ENCODE results near the gene SLC6A3.
"Not testable (repeated sequence)": the region's sequence is repeated elsewhere in the genome, so short reads cannot be mapped to it uniquely, and the experiment has no call there.

SLC6A3 gene

DNA sequence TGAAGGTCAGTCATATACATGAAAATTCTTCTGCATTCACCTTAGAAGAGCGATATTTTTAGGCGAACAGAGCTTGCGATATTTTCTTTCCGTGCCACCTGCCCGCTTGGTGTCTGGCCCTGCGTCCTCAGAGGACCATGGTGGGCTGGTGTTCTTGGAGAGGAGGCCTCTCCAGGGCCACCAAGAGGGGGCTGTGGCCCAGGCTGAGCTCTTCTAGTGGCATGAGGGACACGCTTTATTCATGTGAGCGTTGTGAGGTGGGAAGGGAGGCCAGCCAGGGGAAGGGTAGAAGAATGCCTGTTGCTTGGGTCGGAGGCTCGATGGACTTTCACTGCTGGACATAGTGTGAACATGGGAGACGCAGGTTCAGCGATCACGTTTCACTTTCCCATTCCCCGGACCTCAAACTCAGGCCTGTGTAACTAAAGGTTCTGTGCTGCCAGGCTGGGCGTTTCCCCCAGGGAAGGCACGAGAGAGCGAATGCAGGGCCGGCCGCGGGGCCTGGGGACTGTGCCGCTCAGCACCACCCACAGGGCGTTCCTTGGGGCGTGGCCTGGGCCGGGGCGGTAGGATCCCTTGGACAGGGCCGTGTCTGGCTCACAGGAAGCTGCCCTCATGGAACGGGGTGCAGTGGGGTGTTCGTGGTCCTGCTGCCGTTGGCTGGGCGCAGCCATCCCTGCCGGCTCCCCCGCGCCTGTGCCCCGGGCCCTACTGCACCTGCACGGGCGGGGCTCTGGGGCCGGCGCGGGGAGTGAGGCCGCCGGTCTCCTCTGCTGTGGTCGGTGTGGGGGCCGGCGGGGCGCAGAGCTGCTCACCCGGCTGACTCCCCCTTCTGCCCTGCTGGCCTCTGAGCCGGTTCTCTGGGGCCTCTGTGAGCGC is 59.6 kb downstream of the SLC6A3 start:
- peak; percentile 39 to 66 for DNase-seq

DNA sequence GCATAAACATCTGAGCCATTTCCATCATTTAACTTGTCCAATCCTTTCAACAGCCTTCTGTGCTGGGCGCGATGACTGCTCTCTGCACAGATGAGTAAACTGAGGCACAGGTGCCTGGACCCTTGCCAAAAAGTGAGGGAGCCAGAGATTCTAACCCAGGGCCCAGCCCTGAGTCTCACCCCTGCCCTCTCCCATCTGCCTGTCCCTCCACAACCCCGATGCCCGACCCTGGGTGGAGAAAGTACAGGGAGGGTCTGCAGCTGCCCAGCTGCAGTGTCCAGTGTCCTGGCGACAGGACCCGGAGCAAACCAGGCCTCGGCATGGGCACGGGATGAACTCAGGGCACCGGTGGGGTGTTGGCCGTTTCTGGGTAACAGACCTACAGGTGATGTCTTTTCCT is 60.7 kb downstream of the SLC6A3 start:
- no peak for DNase-seq

DNA sequence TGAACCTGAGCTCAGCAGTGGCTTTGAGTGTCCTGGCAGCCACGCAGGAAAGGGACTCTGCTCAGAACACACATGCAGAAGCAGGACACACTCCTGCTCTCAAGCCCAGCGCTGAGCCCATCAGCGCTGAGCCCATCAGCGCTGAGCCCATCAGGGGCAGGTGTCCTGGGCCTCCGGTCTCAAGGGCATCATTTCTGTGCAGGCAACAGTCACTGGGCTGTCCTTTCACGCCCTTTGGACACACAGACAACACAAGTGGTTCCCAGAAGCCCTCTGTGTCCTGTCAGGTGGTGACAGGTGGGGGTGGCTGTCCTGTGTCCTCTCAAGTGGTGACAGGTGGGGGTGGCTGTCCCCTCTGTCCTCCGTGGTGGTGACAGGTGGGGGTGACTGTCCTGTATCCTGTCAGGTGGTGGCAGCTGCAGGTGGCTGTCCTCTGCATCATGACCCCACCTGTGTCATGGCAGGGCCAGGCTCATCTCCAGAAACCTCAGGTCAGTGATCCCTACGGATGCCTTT is 61.3 kb downstream of the SLC6A3 start:
- DNase-seq, result no peak

DNA sequence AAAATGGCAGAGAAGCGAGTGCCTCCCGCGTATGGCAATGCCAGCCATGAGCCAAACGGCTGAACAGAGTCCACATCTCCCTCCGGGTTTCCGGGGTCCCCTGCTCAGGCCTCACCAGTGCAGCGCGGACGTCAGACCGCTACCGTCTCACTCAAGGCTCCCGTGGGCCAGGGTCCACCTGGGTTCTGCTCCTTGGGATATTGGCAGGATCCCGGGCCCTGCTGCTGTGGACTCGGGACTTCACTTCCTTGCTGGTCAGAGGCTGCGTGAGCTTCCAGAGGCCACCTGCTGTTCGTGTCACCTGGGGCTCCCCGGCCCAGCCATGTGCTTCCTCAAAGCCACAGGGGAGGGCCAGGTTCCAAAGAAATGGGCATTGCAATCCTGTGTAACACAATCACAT is 61.9 kb downstream of the SLC6A3 start:
- DNase-seq, result no peak

DNA sequence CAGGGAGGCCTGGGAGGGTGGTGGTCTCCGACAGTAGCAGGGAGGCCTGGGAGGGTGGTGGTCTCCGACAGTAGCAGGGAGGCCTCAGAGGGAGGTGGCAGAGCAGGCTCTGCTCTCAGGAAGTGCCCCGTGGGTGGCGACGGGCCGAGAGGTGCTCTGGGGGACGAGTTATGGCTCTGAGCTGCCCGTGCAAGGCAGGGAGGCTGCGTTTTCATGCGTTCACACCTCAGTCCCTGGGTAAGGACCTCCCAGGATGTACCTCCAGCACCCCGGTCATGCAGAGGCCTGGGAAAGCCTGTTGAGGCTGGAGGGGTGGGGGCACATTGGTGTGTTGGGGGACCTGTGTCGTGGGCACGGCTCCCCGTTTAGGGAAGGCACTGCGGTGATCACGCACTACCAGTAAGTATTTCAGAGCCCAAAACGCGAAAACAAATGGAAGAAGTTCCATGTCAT is 63.0 kb downstream of the SLC6A3 start:
- DNase-seq, result no peak

DNA sequence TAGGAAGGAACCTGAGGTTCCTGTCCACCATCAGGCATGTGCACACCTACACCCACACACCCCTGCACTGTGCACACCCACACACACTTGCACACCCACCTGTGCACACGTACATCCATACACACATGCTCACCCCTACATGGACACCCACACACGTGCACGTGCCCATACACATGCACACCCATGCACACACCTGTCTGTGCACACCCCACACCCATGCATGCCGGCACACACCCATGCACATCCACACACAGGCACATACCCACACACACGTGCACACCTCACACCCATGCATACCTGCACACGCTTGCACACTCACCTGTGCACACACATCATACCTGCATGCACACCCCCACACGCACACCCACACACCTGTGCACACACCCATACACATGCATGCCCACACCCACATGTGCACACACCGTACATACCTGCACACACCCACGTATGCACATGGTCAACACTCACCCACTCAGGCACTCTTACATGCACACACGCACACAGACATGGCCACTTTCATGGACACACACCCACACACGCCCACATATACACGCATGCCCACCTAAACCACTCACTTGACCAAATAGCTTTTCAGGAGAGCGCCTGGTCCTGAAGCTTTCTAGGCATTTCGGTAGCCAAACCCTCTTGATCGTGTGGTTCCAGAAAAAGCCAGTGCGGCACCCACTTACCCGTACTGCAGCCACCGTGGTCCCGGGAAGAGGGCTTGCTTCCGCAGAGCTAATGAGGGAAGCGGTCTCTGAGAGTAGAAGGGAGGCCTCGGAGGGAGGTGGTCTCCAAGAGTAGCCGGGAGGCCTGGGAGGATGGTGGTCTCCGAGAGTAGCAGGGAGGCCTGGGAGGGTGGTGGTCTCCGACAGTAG is 63.6 kb downstream of the SLC6A3 start:
- DNase-seq, result no peak

DNA sequence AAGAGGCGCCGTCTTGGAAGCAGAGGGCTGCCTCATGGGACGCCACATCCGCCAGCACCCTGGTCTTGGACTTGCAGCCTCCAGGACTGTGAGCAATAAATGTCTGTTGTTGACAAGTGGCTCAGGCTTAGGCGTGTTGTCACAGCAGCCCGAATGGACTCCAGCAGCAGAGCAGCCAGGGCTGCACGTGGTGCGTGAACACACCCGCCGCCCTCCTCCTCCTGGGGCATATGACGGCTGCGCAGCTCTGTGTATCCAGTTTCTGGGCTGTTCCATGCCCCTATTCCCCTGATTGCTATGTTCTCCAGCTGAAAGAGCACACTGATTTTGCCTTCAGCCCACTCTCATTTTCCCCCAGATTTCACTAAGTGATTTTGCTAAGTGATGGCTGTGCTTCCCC is 64.3 kb downstream of the SLC6A3 start:
- no peak for DNase-seq

DNA sequence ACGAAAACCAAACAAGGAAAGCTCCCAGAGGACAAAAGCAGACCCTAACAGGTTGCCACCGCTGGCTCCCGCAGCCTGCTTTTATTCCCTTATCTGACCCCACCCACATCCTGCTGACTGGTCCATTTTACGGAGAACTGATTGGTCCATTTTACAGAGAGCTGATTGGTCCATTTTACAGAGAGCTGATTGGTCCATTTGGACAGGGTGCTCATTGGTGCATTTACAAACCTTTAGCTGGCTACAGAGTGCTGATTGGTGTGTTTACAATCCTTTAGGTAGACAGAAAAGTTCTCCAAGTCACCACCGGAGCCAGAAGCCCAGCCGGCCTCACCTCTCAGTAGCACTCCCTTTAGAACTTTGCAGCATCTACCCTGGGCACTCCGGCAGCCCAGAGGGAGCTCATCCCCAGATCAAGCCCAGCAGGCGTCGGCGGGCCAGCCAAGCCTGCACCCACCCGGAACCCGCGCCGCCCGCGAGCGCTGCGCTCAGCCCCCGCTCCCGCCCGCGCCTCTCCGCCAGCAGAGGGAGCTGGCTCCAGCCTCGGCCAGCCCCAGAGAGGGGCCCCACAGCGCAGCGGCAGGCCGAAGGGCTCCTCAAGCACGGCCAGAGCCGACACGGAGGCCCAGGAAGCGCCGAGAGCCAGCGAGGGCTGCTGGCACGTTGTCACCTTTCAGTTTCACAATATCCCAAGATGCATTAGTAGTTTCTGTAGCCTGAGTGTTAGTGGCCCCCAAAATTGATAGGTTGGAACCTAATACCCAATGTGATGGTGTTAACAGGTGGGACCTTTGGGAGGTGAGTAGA is 65.0 kb downstream of the SLC6A3 start:
- peak; percentile 69 to 71 for DNase-seq

DNA sequence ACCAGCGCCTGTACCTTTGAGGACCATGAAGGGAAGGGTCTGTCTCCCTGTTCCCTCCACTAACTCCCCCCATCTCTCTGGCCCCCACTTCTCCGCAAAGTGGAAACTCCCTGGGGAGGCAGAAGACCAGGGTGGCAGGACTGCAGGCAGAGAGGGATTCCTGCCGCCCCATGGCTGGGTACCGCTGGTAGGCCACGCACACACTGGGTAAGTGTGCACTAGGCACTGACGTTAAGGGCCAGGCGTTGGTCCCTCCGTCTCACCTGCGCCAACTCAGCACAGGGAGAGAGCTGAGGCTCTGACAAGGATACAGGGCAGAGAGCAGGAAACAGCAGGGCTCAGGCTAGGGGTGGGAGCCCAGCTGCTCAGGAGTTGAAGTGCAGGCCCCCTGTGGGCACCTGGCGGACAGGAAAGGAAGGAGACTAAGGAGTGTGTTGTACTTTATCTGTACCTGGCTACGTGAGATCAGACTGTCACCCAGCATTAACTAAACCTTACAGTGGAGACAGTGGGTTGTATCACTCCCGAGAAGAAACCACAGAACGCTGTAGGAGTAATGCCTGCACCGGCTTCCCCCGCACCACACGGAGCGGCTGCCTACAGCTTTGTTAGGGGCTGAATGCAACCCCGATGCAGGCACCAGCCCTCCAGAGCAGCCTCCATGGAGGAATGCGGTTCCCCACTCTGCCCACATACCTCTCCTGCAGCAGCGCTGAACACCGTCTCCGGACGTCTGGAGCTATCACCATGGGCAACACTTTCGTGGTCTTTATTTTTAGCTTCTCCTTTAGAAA is 66.2 kb downstream of the SLC6A3 start:
- DNase-seq, result no peak

DNA sequence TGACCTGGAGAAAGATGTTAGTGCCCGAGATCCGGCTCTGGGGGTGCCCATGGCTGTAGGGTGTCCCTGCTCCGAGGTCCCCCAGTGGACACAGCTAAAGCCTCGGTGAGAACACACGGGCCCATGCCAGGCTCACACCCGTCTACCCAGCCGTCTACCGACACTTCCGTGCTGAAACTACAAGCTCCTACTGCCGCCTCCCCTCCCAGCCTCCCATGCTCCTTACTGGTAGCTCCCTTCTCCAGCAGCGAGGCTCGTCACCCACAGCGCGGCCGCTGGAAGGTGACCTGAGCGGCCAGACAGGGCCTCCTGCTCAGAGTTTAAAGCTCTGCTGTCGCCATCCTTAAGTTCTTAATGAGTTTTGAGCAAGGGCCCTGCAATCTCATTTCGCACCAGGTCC is 67.1 kb downstream of the SLC6A3 start:
- DNase-seq, result no peak

DNA sequence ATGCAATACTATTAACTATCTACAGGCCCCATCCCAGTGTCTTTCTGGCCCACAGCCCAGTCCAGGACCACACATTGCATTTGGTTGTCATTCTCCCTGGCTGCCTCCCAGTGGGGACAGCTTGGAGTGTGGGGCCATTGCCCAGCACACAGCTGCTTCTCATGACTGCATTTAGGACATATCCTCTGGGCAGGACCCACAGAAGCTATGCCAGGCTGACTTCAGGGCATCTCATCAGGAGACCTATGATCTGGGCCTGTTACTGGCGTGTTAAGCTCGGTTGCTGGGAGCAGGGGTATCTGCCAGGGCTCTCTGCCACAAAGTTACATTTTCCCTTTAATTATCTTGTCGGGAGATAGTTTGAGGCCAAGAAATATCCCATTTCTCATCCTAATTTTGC is 68.3 kb downstream of the SLC6A3 start:
- no peak for DNase-seq

DNA sequence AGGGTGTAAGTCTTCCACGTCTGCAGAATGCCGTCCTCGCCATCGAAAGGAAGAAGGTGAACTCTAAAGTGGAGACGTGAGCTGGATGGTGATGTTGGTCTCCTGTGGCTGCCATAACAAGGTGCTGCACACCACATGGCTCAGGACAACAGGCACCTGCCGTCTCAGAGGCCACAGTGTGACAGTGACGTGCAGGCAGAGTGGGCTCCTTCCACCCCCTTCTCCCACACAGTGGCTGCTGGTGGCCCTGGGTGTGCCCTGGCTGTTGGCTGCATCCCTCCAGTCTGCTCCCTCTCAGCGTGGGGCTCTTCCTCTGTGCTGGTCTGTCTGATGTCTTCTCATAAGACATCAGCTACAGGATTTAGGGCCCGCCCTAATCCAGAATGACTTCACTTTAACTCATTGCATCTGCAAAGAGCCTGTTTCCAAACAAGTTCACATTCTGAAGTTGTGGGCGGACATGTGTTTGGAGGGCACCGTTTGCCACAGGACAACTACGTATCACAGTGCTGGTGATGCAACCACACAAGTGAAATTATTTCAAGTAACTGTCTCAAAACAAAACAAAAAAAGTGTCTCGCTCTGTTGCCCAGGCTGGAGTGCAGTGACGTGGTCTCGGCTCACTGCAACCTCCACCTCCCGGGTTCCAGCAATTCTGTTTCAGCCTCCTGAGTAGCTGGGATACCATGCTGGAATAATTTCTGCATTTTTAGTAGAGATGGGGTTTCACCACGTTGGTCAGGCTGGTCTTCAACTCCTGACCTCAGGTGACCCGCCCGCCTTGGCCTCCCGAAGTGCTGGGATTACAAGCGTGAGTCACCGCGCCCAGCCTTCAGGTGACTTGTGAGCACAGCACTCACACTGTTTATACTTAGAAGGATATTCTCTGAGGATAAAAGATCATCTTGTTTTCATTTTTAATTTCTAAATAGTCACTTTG is 69.1 kb downstream of the SLC6A3 start:
- no peak for DNase-seq

DNA sequence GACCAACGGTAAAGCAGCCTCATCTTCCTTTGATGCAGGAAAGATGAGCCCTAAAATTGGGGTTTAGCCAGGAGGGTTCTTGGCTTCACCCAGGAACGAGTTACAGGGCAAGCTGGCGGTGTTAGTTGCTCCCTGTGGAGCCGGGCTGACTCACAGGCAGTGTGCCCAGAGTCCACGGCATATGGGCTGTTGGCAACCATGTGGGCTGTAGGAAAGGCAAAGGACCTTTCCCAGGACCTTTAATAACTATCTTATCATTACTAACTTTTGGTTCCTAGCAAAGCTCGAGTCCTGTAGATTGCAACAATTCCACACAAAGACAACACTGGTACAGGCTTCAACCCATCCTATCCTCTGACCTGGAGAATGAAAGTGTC is 70.6 kb downstream of the SLC6A3 start:
- no peak for DNase-seq

DNA sequence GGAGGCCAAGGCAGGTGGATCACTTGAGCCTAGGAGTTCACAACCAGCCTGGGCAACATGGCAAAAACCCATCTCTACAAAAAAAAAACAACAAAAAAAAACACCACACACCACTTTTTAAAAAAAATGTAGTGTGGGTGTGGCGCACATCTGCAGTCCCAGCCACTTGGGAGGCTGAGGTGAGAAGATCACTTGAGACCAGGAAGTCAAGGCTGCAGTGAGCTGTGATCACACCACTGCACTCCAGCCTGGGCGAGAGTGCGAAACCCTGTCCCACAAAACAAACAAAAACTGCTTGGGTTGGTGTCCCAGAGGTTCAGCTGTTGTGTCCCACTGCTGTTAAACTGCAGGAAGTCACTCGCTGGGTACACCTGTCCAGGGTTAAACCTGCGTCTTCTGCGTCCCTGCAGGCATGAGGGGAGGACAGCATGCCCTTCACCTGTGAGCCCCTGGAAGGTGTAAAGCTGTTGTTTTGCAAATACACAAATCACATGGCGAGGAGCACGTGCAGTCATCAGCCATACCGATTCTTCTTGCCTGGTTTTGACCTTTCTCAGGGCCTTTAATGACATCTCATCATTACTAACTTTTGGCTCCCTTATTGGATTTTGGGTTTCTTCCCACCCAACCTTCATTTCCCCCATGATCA is 71.1 kb downstream of the SLC6A3 start:
- DNase-seq, result no peak

DNA sequence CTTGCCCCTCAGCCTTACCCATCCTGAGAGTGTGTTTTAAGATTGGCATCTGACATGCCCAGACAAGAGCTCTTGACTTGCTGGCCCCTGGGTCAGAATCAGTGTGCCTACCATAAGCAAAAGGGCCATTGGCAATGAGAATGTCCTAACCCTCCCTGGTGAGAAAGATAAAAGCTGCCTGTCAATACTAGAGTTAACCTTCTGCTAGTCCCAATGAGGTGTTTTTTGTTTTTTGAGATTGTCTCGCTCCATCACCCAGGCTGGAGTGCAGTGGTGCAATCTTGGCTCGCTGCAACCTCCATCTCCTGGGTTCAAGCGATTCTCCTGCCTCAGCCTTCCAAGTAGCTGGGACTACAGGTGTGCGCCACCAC is 73.3 kb downstream of the SLC6A3 start:
- DNase-seq, result not testable (repeated sequence)

DNA sequence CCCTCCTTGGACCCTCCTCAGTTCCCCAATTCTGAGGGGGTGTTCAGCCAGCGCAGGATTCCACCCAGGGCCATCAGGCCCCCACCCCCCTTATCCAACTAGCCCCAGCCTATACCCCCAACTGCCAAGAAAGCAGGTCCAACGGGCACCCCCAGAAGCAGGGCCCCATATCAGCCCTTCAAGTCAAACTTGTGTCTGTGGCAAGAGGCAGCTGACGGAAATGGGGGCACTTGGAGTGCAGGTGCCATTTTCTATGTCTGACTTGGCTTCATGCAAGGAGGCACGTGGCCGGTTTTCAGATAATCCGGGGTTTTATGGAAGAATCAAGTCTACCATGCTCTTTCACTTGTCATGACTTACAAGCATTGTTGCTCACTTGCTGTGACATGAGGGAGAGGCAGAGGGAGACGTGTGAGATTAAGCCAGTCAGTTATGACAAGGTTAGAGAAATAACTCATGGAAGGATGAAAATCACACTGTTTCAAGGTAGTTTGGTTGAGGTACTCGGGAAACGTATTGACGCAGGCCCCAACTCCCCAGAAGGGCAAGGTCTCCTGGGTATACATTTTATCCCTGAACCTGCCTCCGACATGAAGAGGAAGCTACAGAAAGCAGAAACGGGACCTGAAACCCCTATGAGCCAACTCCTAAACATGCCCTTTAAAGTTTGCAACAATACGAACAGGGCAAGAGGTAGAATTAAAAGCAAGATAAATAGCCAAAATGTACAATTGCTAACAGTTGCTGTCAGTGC is 73.8 kb downstream of the SLC6A3 start:
- no peak for DNase-seq

DNA sequence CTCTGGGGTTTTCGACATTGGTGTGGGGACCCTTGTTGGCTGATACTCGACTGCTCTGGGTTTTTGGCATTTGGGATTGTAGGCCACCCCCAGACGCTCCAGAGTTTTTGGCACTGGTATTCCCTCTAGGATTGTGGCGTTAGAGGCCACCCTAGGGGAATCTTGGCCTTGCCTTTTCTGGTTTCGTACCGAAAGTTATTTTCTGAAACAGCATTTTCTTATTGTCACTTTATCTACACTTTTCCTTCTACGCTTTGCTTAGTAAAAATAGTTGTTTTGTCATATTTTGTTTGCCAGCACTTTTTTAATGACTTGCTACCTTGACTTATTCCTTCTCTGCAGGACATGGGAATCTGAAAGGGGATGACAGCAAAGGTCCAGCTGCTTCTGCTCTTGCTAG is 75.2 kb downstream of the SLC6A3 start:
- DNase-seq, result no peak

DNA sequence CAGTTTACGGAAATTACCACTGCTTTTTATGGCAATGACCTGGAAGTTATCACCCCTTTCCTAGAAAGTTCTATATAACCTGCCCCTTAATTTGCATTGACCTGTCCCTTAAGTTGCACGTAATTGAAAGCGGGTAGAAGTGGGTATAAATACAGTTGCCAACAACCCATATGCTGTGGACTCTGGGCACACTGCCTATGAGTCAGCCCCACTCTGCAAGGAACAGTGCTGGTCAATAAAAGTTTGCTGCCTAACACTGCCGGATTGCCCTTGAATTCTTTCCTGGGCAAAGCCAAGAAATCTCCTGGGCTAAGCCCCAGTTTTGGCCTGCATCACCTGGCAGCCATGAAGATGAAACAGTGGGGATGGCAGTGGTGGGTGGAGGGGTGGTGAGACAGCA is 76.5 kb downstream of the SLC6A3 start:
- no peak for DNase-seq

DNA sequence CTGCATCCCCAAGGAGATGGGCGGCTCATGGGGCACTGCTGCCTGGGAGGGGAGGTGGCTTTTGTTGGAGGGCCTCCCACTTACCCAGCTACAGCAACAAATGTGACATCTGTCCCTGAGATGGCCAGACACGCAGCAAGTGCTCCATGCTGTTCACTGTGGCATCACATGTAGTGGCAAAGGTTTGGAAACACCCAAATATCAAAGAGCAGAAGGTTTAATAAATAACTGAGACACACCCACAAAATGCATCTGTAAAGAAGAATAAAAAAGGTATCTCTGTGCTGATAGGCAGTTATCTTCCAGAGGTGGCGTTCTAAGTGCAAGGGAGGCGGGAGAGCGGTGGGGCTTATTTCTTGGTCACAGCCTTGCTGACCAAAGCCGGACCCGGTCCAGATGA is 77.0 kb downstream of the SLC6A3 start:
- DNase-seq, result no peak

DNA sequence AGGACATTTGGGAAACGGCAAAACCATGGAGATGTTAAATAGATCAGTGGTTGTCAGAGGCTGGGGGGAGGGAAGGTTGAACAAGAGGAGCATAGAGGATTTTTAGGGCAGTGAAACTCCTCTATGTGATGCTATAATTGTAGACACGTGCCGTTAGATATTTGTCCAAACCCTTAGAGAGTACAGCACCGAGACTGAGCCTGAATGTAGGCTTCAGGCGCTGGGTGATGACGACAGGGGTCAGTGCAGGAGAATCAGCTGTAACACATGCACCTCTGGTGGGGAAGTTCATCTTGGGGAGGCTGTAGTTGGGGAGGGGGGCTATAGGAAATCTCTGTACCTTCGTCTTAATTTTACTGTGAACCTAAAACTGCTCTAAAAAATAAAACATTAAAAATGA is 78.1 kb downstream of the SLC6A3 start:
- DNase-seq, result no peak

Measured in NCI-H1930 (cell line).